Left colon (tissue), 2 donors: ENCODE measurements around the gene CDC42EP2. TPM values are rescaled to one million over a fixed set of nuclear protein-coding genes. Genes with fewer than 3 reads are reported as not detected.
A peak's percentile ranks its signal among the peaks of the same experiment; 100 is the strongest.

Experiments
- ATAC-seq: fragments of 200-7000 bp; cut with Tn5 transposase; one replicate; pipeline ENCODE4 v1.9.1; 2020; ENCODE audit warnings: mild to moderate bottlenecking, moderate library complexity
- DNase-seq, 2 donors: peaks; one replicate each; pipeline ENCODE4 v3.0.0-alpha.2; 2020
- intact Hi-C, 2 donors: fragments of 100-400 bp; cut with DNase I in 1 of 2; cut with micrococcal nuclease in 1 of 2; formaldehyde crosslinking; loops; one replicate each; pipeline versions ENCODE4 v1.11.2 to v1.14.0; 2022; cut with DNase I, micrococcal nuclease
- total RNA-seq, 2 donors: library from RNA; stranded (reverse); fragmentation: NEBNext Ultra II Directional; extraction: Animal tissue kit (Norgen Biotek cat#: 25700); gene quantifications; one replicate each; pipeline ENCODE4 v1.2.1, GENCODE V29; 2021
- donor health status: DM: no; HTN: no; CAD: no.
- donor health status: DM: yes; HTN: yes; CAD: no.

The CDC42EP2 gene
- total RNA-seq, 2 donors from 2014 or later, result 10.3 to 16.2 TPM

DNA sequence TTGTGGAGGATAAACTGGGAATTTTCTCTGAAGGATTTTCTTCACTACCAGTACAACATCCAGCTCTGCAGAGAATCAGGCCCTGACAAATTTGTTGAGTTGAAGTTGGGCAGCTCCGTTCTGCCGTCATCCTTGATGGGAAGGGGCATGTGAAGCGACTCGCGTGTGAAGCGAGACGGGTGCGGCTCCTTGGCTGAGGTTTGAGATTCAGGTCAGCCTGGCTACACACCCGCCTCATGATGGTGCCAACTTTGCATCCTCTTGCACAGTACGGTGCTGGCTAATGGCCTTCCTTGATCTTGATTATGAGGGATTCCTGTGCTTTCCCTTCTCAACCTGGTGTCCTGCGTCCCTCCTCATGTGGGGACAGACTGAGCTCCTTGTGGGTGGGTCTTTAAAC lies 19.7 kb upstream of the CDC42EP2 start:
- DNase-seq, result no peak
- intact Hi-C loops, result no loop called here

DNA sequence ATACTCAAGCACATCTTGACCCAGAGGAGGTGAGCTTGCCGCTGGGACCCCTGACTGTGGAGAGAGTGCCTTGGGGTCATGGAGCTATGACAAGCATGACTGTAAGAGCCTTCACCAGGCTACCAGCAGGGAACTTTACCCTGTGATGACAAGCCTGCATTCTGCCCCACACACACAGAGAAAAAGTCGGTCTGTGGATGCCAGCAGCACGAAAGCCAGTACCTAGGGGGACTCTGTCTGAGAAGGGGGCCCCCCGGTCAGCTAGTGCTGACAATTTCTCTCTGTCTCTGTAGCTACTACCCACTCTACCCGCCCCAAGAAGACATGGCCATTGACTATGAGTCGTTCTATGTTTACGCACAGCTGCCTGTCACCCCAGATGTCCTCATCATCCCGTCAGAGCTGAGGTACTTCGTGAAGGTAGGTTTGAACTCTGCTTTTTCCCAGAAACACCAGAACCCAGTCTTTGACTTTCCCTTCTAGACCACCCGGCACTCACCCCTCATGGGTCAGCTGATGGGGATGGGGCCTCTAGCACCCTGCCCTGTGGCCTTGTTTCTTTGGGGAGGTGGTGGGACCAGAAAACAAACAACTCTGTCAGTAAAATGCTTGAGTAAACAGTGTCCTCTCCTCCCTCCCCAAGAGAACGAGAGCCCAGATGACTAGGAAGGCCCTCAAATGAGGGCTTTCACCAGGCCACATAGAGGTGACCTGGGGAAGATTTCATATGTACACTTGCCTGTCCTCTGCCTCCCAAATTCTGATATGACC lies 18.9 kb upstream of the CDC42EP2 start:
- intact Hi-C loops, result no loop called here
- no peak for DNase-seq
- no peak for ATAC-seq

More for the DNA sequence above, 19.7 kb upstream of the CDC42EP2 start:
- ATAC-seq, result no peak

DNA sequence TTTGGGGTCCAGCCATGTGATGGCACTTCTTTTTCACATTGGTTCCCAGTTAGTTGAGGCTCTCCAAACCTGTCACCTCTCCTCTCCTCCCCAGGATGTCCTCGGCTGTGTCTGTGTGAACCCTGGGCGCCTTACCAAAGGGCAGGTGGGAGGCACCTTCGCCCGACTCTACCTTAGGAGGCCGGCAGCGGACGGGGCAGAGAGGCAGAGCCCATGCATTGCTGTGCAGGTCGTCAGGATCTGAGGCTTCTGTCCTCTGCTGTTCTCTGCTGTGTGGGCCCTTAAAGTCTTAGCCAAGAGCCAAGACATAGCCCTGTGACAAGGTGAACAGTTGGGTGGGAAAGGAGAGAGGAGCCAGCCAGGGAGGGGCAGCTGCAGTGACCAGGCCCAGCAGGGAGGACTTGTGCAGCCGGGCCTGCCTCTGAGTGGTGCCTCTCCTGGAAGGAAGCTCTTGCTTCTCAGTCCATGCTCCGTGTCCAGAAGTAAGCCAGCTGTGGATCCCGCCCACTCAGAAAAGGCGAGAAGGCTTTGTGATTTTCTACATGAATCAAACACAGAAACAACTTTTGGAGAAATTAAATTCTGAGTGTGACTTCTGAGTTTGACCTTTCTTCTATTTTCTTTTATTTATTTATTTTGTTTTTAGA lies 17.5 kb upstream of the CDC42EP2 start:
- intact Hi-C loops, result no loop called here
- ATAC-seq (no peak), DNase-seq (no peak)

DNA sequence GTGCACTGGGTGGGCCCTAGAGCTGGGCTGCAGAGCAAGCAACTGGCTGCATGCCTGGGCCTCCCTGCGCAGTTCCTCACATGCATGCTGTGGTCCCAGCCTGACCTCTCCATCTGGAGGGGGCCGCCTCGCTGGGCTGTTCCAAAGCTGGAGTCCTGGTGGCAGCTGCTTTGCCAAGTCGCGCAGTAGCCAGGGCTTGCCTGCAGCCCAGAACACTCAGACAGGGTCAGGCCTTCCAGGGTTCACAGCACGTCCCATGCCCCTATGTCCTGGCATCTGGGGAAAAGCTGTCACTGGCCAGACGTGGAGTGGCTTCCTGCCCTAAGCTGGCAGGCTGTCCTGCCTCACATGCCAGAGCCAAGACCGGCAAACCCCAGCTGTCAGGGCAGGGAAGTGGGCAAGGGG lies 16.5 kb upstream of the CDC42EP2 start:
- intact Hi-C loops, result no loop called here
- ATAC-seq, result peak; percentile 29
- peak; percentile 56 to 82 for DNase-seq

DNA sequence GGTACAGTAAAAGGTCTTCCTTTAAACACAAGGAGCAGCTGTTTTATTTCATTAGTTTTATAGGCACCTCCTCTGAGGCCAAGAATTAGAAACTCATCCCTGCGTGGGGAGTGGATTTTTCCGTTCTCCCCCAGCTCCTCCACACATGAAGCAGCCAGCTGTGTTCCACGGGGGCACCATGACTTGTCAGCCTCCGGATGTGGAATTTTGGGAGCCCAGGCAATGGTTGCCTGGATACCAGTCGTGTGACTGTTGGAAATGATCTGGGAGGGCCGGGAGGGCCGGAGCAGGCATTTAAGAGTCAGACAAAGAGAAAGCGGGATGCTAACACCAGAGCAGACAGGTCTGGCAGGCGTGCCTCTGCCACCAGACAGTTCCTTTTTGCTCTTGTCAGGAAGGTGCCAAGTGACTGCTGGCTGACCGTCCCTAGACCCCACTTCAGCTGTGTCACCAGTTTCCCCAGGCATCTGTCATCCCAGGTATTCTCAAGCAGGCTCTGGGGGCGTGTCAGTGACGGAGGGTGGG lies 15.9 kb upstream of the CDC42EP2 start:
- intact Hi-C loops, result no loop called here
- ATAC-seq (peak; percentile 17), DNase-seq (peak in 1 of 2 donors; percentile 69)

DNA sequence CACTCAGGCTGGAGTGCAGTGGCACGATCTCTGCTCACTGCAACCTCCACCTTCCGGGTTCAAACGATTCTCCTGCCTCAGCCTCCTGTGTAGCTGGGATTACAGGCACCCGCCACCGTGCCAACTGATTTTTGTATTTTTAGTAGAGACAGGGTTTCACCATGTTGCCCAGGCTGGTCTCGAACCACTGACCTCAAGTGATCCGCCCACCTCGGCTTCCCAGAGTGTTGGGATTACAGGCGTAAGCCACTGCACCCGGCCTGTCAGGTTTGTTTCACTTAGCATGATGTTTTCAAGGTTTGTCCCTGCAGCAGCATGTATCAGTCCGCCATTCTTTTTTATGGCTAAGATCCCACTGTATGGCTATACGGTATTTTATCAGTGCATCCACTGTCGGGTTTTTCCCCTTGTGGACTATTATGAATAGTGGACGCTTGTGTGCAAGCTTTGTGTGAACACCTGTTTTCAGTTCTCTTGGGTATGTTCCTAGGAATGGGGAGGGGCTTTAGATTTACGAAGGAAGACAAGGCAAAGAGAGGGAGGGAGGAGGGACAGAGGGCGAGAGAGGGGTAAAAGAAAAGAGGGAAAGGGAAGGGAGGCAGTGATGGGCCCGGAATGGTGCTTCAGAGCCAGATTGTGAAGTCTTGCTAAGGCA lies 13.9 kb upstream of the CDC42EP2 start:
- ATAC-seq (no peak), DNase-seq (no peak)
- intact Hi-C loops, result no loop called here

DNA sequence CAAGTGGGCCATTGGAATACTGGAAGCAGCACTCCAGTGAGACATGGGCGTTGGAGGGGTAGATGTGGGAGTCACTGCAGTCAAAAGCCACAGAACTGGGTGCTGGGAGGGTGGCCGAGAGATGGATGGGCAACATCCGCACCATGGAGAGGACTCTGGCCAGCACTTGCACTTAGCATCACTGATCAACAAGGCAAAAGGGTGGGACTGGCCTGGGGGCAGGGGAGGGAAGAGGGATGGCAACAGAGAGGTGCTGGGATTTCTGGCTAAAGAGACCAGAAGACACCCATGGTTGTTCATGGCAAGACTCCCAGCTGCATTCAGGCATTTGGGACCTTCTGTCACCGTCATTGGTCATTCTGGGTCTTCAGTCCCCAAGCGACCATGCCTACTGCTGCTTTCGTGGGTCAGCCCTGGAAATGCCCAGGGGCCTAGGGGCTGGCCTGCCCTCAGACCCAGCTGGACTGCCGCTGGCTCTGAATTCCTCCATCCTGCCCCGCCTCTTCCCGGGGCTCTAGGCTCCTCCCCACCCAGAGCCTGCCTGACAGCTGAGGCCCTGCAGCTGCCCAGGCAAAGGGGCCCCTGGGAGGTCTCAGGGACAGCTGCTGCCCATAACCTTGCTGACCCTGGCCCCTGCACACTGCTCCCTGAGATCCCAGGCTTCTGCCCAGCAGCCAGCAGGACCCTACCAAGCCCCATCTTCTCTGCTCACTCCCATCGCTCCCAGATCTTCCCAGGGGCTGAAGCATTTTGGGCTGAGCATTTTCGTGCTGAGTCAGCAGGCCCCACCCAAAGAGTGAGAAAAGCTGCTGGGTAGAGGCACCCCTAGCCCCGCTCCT lies 13.0 kb upstream of the CDC42EP2 start:
- intact Hi-C loops, result no loop called here
- DNase-seq, result peak in 1 of 2 donors; percentile 36
- ATAC-seq, result peak; percentile 36

DNA sequence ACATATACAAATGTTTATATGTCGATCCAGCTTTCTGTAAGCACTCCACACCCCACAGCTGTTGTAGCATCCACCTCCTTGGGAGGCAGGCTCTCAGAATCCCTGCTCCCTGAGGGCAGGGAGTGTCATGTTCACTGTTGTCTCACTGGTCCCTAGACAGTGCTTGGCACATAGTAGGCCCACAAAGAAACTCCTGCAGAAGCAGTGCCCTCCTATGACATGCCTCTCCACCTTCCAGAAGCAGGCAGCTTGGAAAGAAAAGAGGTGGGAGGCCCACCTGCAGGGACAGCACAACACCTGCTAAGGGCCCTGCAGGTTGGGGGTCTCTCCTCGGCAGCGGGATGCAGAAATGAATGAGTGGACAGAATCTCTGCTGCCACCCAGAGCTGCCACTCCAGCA lies 11.1 kb upstream of the CDC42EP2 start:
- ATAC-seq (no peak), DNase-seq (no peak)
- intact Hi-C loops, result no loop called here

DNA sequence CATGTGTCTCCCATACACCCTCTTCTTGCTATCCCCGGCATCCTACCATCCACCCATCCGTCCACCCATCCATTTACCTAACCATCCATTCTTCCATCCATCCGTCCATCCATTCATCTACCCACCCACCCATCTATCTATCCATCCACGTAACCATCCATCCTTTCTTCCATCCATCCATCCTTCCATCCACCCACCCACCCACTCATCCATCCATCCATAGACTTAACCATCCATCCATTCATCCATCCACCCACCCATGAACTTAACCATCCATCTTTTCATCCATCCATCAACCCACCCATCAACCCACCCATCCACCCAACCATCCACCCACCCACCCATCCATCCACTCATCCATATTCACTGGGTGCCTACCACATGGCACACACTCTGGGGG lies 10.6 kb upstream of the CDC42EP2 start:
- intact Hi-C loops, result no loop called here
- ATAC-seq, result no peak
- no peak for DNase-seq

DNA sequence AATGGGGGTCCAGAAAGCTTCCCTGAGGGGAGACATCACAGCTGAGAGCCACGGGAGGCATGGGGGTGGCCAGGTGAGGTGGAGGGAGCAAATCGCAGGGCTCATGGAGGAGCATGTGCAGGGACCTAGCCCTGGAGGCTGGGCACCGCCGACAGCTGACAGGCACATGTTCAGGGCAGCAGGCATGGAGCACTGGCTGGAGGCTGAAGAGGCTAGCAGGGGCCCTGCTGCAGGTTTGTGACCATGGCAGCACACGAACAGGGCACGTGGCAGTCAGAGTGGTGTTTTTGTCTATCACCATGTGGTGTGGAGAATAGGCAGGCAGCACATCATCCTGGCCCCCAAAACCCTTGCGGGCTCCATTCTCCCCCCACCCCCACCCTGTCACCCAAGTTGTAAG lies 10.1 kb upstream of the CDC42EP2 start:
- DNase-seq, result no peak
- no peak for ATAC-seq
- intact Hi-C loops, result no loop called here

DNA sequence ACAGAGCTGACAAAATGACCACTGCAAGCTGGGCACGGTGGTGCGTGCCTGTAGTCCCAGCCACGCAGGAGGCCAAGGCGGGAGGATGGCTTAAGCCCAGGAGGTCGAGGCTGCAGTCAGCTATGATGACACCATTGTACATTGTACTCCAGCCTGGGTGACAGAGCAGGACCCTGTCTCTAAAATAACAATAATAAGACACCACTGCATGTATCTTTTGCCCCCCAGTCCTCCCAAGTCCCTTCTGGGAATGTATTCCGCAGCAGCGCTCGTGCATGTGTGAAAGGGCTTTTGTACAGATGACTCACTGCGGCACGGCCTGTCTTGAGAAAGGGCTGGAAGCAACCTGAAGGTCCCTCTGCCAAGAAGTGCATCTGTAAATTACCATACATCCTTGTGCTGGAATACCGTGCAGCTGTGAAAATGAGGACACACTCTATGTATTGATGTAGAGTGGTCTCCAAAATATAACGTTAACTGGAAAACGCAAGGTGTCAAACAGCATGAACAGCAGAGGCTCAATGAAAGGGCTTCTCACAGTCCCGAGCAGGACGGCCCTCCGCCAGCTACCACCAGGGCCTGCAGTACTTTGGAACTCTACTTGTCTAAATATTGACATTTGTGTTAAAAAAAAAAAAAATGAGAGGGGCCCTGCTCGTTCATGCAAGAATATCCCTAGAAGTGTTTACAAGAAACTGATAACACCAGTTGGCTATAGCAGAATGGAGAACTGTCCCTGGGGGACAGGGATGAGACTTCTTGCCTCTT lies 9.0 kb upstream of the CDC42EP2 start:
- intact Hi-C loops, result no loop called here
- DNase-seq (peak; percentile 49 to 58), ATAC-seq (peak; percentile 59)

DNA sequence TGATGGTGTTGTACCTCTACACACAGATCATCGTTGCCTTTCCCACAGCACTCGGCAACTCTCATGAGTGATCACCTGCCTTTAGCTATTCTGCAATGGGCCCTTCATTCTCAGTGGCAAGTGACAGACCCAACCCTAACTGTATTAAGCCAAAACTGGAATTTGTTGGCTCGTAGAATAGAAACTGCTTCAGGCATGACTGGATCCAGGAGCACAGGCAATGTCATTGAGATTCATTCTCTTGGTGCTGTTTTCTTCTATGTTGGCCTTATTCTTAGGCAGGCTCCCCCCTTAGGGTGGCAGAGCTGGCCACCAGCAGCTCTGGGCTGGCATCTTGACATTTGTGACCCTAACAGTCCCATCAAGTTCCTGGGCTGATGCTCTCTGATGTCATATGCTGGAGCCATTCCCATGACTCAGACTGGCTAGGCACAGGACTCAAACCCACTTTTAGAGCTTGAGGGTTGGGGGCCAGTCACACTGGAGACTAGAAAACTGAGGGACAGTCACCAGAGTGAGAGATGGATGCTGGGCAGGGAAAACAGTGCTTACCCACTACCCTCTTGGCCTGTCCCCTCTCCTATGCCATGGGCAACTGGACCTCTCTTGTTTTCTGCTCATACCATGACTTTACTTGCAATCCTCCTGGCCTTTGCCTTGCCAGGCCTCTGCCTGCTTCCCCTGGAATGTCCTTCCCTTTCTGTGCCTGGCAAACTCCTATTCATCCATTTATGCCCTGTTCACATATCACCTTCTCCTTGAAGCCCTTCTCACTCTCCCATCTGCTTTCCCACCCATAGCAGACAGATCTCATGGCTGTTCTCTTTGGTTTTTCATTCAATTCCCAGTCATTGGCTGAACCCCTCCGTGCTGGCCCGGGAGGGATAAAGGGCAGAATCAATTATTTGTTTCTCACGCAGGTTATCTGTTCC lies 7.1 kb upstream of the CDC42EP2 start:
- intact Hi-C loops, result no loop called here
- ATAC-seq (no peak), DNase-seq (no peak)

DNA sequence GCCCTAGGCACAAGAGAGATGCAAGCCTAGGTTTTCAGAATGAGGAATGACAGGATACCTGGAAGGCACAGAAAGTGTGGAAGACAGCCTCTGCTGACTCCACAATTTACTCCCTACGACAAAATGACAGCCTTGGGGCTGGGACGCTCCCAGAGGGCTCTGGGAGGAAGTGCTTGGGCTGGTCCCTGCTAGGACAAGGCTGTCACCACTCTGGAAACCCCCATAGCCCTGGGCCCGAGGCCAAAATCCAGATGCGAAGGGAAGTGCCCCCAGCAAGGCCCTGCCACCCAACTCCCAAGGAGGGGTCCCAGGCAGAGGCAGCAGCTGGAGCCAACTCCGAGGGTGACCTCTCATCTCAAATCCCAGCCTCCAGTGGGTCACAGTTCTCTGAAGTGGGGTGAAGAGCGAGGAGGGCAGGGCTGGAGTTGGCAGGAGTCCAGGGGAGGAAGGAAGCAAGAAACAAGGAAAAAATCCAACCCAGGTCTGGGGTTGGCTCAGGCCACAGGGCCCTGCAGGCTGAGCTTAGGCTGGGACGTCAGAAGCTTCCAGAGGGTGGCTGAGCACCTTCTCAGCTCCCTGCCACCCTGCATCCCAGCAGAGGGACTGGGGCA lies 6.3 kb upstream of the CDC42EP2 start:
- ATAC-seq (peak; percentile 72), DNase-seq (peak; percentile 56 to 64)
- intact Hi-C loops, result no loop called here

DNA sequence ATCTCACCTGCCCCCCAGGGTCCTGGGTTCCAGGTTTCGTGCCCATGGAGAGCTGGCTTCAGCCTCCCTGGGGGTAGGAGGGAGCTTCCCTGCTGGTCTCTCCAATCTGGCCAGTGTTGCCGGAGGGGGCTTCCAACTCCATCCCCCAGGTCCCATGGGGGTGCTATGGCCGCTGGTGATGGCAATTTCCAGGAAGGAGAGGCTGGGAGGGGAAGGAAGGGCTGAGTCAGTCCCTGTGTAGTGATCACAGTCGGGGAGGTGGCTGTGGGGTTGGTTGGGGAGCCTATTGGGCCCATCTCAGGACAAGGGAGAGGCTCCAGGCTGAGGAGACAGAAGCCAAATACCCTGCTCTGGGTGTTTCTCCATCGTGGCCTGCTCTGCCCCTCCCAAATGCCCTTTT lies 5.7 kb upstream of the CDC42EP2 start:
- no peak for DNase-seq
- no peak for ATAC-seq
- intact Hi-C loops, result no loop called here

DNA sequence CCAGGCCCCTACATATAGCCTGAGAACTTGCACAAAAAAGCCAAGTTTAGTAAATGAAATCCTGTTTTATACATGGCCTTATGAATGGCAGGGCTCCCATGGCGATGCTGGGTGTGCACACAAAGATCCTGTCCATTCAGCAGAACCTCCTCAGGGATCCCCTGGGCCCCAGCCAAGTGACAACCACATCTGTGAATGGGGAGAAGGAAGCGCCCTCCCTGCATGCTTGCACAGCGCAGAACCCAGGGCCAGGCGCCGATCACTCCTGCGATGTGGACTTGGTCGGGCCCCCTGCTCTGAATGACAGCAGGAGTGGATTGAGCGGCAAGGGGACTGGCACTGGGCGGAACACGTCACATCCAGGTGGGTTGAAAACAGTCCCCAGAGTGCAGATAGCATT lies 4.5 kb upstream of the CDC42EP2 start:
- intact Hi-C loops, result loop anchor here in 1 of 2 donors (5.0 kb wide), 1 partner anchor 33 kb away; no protein-coding TSS in a partner anchor
- ATAC-seq (no peak), DNase-seq (peak in 1 of 2 donors; percentile 47)

DNA sequence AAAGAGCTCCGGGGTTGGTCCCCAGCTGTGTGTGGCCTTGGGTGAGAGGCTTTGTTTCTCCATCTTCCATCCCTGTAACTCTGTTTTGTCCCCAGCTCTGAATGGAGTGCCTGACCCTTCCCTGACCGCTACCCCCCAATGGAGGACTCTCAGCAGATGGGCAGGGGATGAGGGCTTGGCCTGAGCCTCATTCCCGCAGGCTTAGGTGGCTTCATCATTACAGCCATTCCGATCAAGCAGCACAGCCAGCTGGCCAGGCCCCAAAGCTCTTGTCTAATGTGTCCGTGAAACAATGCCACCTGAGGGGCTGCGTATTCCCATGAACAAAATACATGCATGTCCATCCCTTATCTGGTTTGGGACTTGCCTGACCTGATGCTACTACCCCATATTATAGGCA lies 3.9 kb upstream of the CDC42EP2 start:
- intact Hi-C loops, result loop anchor here in 1 of 2 donors (5.0 kb wide), 1 partner anchor 33 kb away; no protein-coding TSS in a partner anchor
- ATAC-seq, result no peak
- DNase-seq, result no peak
